SK-N-SH treated with all-trans-retinoic acid at 6 μM for 48 hours (cell line): ENCODE measurements around the gene RASAL1.

Experiments used
- ESRRG ChIP-seq: fragments of 250-450 bp; sonication (Bioruptor Pico); IDR thresholded peaks from 2 replicates; pipeline ENCODE4 v1.6.1; 2021; ENCODE audit warnings: mild to moderate bottlenecking
- PATZ1 ChIP-seq: fragments of 250-450 bp; sonication (Bioruptor Pico); IDR thresholded peaks from 2 replicates; pipeline ENCODE4 v1.8.0; 2020; ENCODE audit warnings: mild to moderate bottlenecking, moderate library complexity, borderline replicate concordance
- RARB ChIP-seq: fragments of 250-450 bp; sonication (Bioruptor Pico); IDR thresholded peaks from 2 replicates; pipeline ENCODE4 v1.8.0; 2021; ENCODE audit warnings: mild to moderate bottlenecking, moderate library complexity
- ZFP30 ChIP-seq: fragments of 450-650 bp; formaldehyde crosslinking; IDR thresholded peaks from 2 replicates; pipeline ENCODE4 v1.5.0; 2022; ENCODE audit warnings: mild to moderate bottlenecking, moderate library complexity
- ZNF565 ChIP-seq: fragments of 450-650 bp; formaldehyde crosslinking; conservative IDR thresholded peaks from 2 replicates; pipeline ENCODE4 v1.5.0; 2020; ENCODE audit warnings: low read depth, mild to moderate bottlenecking, moderate library complexity

- TF ChIP-seq ZNF565 (CRISPR knock-in tag) = no peak
- TF ChIP-seq ZFP30 = no peak
- no peak for TF ChIP-seq PATZ1 (CRISPR knock-in tag)
- TF ChIP-seq ESRRG (CRISPR knock-in tag) = no peak
- TF ChIP-seq RARB (CRISPR knock-in tag) = no peak
Observed at GRCh38 chr12:113109872-113110599, 25.5 kb downstream of the RASAL1 start.
